PFSK-1 (cell line): ENCODE measurements around the gene DACH1.

Experiments
- FOXP2 ChIP-seq: optimal IDR thresholded peaks from 2 replicates; pipeline ENCODE3; 2011; ENCODE audit warnings: borderline replicate concordance, control low read depth, inconsistent platforms; ENCODE audit not compliant: insufficient read depth; ENCODE audit errors: extremely low read length, extremely low read depth
- POLR2AphosphoS5 ChIP-seq: IDR thresholded peaks from 2 replicates; pipeline ENCODE4 v1.6.1; 2012; ENCODE audit warnings: low read depth, mild to moderate bottlenecking, control low read depth, low read length, moderate library complexity
- REST ChIP-seq, 2 experiments: IDR thresholded peaks; 2 replicates each; pipeline versions ENCODE4 v1.6.1 to v1.8.0; 2011 to 2012; ENCODE audit warnings: low read depth in 2 of 2, low read length in 2 of 2, control low read depth in 1 of 2, inconsistent platforms in 1 of 2, mild to moderate bottlenecking in 1 of 2, moderate library complexity in 1 of 2; ENCODE audit not compliant: insufficient read depth in 1 of 2
- SIN3A ChIP-seq: IDR thresholded peaks from 2 replicates; pipeline ENCODE4 v1.6.1; 2012; ENCODE audit warnings: mild to moderate bottlenecking, low read length, moderate library complexity, borderline replicate concordance; ENCODE audit not compliant: insufficient read depth
- TAF1 ChIP-seq: IDR thresholded peaks from 2 replicates; pipeline ENCODE4 v1.6.1; 2012; ENCODE audit warnings: low read length, control low read depth, borderline replicate concordance; ENCODE audit not compliant: insufficient read depth

Gene DACH1

GRCh38 chr13:71798707-71799106 lies 68.3 kb downstream of the DACH1 start:
- TF ChIP-seq SIN3A (no peak), TAF1 (no peak), POLR2AphosphoS5 (no peak), FOXP2 (no peak), REST (IDR thresholded peaks at IDR 0.05; ENCODE audit: insufficient read depth in 1 of 2, low read depth in 2 of 2, low read length in 2 of 2) (no peak)

- TF ChIP-seq FOXP2 (no peak), TAF1 (no peak), SIN3A (no peak), POLR2AphosphoS5 (no peak), REST (IDR thresholded peaks at IDR 0.05; ENCODE audit: insufficient read depth in 1 of 2, low read depth in 2 of 2, low read length in 2 of 2) (no peak)
Measured at GRCh38 chr13:71797517-71797916, 69.5 kb downstream of the DACH1 start.

- TF ChIP-seq FOXP2 = no peak
- no peak for TF ChIP-seq SIN3A
- no peak for TF ChIP-seq REST (IDR thresholded peaks at IDR 0.05; ENCODE audit: insufficient read depth in 1 of 2, low read depth in 2 of 2, low read length in 2 of 2)
- TF ChIP-seq TAF1 = no peak
- no peak for TF ChIP-seq POLR2AphosphoS5
Measured at GRCh38 chr13:71789693-71790329, 77.2 kb downstream of the DACH1 start.

GRCh38 chr13:71789037-71789436 lies 78.0 kb downstream of the DACH1 start:
- no peak for TF ChIP-seq POLR2AphosphoS5
- TF ChIP-seq FOXP2 = no peak
- TF ChIP-seq REST (IDR thresholded peaks at IDR 0.05; ENCODE audit: insufficient read depth in 1 of 2, low read depth in 2 of 2, low read length in 2 of 2) = no peak
- no peak for TF ChIP-seq TAF1
- TF ChIP-seq SIN3A = no peak

- no peak for TF ChIP-seq FOXP2
- no peak for TF ChIP-seq TAF1
- TF ChIP-seq REST (IDR thresholded peaks at IDR 0.05; ENCODE audit: insufficient read depth in 1 of 2, low read depth in 2 of 2, low read length in 2 of 2) = no peak
- TF ChIP-seq SIN3A = no peak
- TF ChIP-seq POLR2AphosphoS5 = no peak
Measured at GRCh38 chr13:71787414-71787813, 79.6 kb downstream of the DACH1 start.
